ENCODE data around the gene ANKRD23.
"Not testable (repeated sequence)": the region's sequence is repeated elsewhere in the genome, so short reads cannot be mapped to it uniquely, and the experiment has no call there.

The ANKRD23 gene

GRCh38 chr2:96798733-96799622 is 44.8 kb downstream of the ANKRD23 start:
- no peak for DNase-seq (ENCODE audit: low read depth)

DNA sequence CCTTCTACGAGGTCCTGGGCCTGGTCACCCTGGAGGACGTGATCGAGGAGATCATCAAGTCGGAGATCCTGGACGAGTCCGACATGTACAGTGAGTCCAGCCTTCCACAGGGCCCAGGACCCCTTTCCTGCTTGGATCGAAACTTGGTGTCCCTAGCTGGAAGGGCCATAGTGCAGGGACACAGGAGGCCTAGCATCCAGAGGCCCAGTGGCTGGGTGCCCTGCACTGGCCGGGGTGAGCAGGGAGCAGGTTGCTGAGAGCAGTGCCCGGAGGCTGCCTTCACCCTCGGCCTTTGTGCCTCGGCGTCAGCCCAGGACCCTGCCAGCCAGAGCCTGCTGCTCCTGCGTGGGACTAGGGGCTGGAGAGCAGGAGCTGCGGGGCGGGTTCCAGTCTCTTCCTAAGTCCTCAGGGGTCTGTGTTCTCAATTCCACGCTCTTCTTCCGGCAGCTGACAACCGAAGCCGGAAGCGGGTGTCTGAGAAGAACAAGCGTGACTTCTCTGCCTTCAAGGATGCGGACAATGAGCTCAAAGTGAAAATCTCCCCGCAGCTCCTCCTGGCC is 46.7 kb downstream of the ANKRD23 start:
- DNase-seq (ENCODE audit: low read depth) = no peak

GRCh38 chr2:96796497-96796896 is 47.3 kb downstream of the ANKRD23 start:
- not testable (repeated sequence) for DNase-seq (ENCODE audit: low read depth)

GRCh38 chr2:96795076-96795475 is 48.7 kb downstream of the ANKRD23 start:
- no peak for DNase-seq (ENCODE audit: low read depth)

DNA sequence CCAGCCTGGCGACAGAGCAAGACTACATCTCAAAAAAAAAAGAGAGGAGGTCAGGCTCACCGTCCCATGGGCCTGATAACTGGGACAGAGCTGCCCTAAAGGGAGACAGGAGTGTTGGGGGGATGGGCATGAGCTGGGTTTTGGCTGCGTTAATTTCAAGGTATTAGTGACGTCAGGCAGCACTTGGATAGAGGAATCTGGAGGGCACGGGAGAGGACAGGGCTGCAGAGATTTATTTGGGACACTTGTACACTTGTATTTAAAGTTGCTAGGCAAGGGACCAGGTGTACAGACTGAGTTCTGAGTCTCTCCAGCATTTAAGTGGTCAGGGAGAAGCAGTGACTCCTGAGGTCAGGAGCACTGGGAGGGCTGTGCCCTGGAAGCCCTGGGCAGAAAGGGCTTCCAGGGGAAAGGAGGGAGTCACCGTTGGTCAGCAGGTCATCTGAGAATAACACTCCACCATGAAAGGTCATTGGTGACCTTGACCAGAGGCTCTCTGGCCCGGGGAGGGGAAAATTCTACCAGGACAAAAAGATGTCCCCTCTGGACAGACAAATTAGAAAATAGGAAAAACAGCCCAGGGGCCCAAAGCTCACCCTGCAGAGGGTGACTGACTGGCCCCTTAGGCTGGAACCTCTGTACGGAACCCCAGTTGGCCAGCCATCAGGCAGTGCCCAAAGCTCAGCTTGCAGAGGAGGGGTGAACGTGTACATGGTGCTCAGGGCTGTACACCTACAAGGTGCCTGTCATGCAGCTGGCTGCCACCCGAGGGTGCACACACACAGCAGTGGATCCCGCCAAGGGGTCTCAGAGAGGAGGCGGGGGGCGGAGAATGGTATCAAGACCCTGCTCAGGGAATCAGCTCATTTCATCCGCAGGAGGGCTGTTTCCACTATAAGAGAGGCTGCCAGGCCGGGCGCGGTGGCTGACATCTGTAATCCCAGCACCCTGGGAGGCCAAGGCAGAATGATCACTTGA is 50.8 kb downstream of the ANKRD23 start:
- DNase-seq (ENCODE audit: low read depth) = no peak

- no peak for DNase-seq (ENCODE audit: low read depth)
Measured at GRCh38 chr2:96789245-96789617, 54.6 kb downstream of the ANKRD23 start.

GRCh38 chr2:96788442-96789244 is 55.2 kb downstream of the ANKRD23 start:
- DNase-seq (ENCODE audit: low read depth) = no peak

Data from activated T-helper 1 cell treated with Interleukin-2 at 50 U/mL for 16 hours (primary cell).